ENCODE data around the gene ZNF324B.

GRCh38 chr19:58428617-58429016 is 22.8 kb upstream of the ZNF324B start:
- TF ChIP-seq SP7 (tag by site-specific recombination; IDR thresholded peaks at IDR 0.05) (no peak), ZBTB17 (tag by site-specific recombination; IDR thresholded peaks at IDR 0.05) (no peak), ZNF292 (tag by site-specific recombination; IDR thresholded peaks at IDR 0.05; ENCODE audit: borderline replicate concordance, low read depth) (no peak), ZNF792 (tag by site-specific recombination; IDR thresholded peaks at IDR 0.05) (no peak), ZBTB7A (tag by site-specific recombination; IDR thresholded peaks at IDR 0.05; ENCODE audit: low read depth) (no peak), CTCF (tag by site-specific recombination; IDR thresholded peaks at IDR 0.05) (no peak), ZBTB26 (tag by site-specific recombination; optimal IDR thresholded peaks at IDR 0.05) (no peak), ZFP69B (tag by site-specific recombination; IDR thresholded peaks at IDR 0.05) (no peak), PRDM6 (tag by site-specific recombination; IDR thresholded peaks at IDR 0.05) (no peak), ZNF548 (tag by site-specific recombination; IDR thresholded peaks at IDR 0.05) (no peak), ZNF24 (tag by site-specific recombination; IDR thresholded peaks at IDR 0.05) (no peak), ZSCAN23 (tag by site-specific recombination; IDR thresholded peaks at IDR 0.05) (no peak)
- TF ChIP-seq, protein P1, sequence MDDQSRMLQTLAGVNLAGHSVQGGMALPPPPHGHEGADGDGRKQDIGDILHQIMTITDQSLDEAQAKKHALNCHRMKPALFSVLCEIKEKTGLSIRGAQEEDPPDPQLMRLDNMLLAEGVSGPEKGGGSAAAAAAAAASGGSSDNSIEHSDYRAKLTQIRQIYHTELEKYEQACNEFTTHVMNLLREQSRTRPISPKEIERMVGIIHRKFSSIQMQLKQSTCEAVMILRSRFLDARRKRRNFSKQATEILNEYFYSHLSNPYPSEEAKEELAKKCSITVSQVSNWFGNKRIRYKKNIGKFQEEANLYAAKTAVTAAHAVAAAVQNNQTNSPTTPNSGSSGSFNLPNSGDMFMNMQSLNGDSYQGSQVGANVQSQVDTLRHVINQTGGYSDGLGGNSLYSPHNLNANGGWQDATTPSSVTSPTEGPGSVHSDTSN (CRISPR knock-in tag; IDR thresholded peaks at IDR 0.05): no peak

Measured in HEK293 (cell line).